Peyer's patch (tissue), 4 donors: Measurements from ENCODE around the gene ACSS1. TPM values are rescaled to one million over a fixed set of nuclear protein-coding genes. Genes with fewer than 3 reads are reported as not detected.
A peak's percentile ranks its signal among the peaks of the same experiment; 100 is the strongest.

Source experiments
- DNase-seq, 3 donors: peaks; one replicate each; pipeline ENCODE4 v3.0.0-alpha.2; 2017 to 2019
- H3K27ac ChIP-seq, 4 donors: fragments of 200-600 bp; sonication (generic); one replicate each; pipeline ENCODE4 v1.5.1; 2016 to 2019
- H3K27me3 ChIP-seq, 2 donors: fragments of 200-600 bp; sonication (generic); one replicate each; pipeline ENCODE4 v1.5.1; 2019
- H3K36me3 ChIP-seq, 3 donors: fragments of 200-600 bp; sonication (generic); one replicate each; pipeline ENCODE4 v1.5.1; 2016 to 2019
- H3K4me1 ChIP-seq, 4 donors: fragments of 200-600 bp; sonication (generic); one replicate each; pipeline ENCODE4 v1.5.1; 2016 to 2019
- H3K4me3 ChIP-seq, 4 donors: fragments of 200-600 bp; sonication (generic); 1 replicate in 3 of 4; 2 replicates in 1 of 4; pipeline ENCODE4 v1.5.1; 2016 to 2019; ENCODE audit warnings: mild to moderate bottlenecking in 1 of 4
- H3K9me3 ChIP-seq, 4 donors: fragments of 200-600 bp; sonication (generic); one replicate each; pipeline ENCODE4 v1.5.1; 2016 to 2019; ENCODE audit warnings: mild to moderate bottlenecking in 1 of 4
- POLR2A ChIP-seq, 2 donors: fragments of 450-650 bp; IDR thresholded peaks; one replicate each; pipeline ENCODE4 v1.5.1; 2017; ENCODE audit warnings: antibody characterized with exemption in 2 of 2, mild to moderate bottlenecking in 2 of 2, moderate library complexity in 2 of 2
- total RNA-seq, 4 donors: library from RNA; depleted of rRNA; stranded (reverse); fragments of >200 nt; gene quantifications; one replicate each; pipeline ENCODE4 v1.1.0, GENCODE V29; 2016
- TF ChIP-seq, protein P1 (sequence below), 6 experiments: fragments of 450-650 bp in 4 of 6; fragments of 200-600 bp in 2 of 6; sonication (generic) in 1 of 6; IDR thresholded peaks; one replicate each; pipeline ENCODE4 v1.5.1; 2017 to 2019; ENCODE audit warnings: antibody characterized with exemption in 6 of 6, mild to moderate bottlenecking in 3 of 6, moderate library complexity in 1 of 6

Gene ACSS1
- total RNA-seq, 4 donors from 2014 or later = 49.5 to 160 (median 134) TPM

DNA sequence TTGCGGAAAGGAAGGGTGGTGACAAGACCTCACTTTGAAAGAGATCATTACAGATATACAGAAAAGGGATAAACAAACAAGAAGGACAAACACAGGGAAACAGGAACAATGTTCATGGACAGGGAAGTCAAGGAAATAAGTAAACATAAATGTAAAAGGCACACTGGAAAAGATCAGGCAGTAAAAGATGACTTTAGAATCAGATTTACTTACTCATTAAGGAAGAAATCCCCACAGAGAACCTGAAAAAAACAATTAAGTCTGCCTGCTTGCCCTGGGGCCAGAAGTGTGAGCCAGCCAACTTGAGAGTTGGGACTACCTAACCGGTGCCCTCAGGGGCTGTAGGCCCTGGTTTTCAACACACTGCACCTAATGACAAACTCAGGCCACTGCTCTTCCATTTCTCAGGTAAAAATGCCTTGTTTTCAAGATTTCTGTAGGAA is 67.1 kb downstream of the ACSS1 start:
- H3K4me1 ChIP-seq = peaks cover 0 to 40% (median 5%) of the 10 kb centered on the region in 4 donors
- no peaks in the 10 kb centered on the region for H3K9me3 ChIP-seq
- H3K27me3 ChIP-seq = no peaks in the 10 kb centered on the region
- no peak overlapping the region for H3K27ac ChIP-seq
- no peaks in the 10 kb centered on the region for H3K36me3 ChIP-seq
- H3K4me3 ChIP-seq = peak overlapping the region in 1 of 4 donors; percentile 90
- DNase-seq = no peak
- TF ChIP-seq, protein P1, sequence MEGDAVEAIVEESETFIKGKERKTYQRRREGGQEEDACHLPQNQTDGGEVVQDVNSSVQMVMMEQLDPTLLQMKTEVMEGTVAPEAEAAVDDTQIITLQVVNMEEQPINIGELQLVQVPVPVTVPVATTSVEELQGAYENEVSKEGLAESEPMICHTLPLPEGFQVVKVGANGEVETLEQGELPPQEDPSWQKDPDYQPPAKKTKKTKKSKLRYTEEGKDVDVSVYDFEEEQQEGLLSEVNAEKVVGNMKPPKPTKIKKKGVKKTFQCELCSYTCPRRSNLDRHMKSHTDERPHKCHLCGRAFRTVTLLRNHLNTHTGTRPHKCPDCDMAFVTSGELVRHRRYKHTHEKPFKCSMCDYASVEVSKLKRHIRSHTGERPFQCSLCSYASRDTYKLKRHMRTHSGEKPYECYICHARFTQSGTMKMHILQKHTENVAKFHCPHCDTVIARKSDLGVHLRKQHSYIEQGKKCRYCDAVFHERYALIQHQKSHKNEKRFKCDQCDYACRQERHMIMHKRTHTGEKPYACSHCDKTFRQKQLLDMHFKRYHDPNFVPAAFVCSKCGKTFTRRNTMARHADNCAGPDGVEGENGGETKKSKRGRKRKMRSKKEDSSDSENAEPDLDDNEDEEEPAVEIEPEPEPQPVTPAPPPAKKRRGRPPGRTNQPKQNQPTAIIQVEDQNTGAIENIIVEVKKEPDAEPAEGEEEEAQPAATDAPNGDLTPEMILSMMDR (IDR thresholded peaks at IDR 0.05) = no peak
- no peak for TF ChIP-seq POLR2A (IDR thresholded peaks at IDR 0.05)

- Histone ChIP-seq H3K27ac (no peak overlapping the region), H3K4me1 (peaks cover 0 to 44% (median 5%) of the 10 kb centered on the region in 4 donors), H3K4me3 (no peak overlapping the region), H3K27me3 (no peaks in the 10 kb centered on the region), H3K36me3 (no peaks in the 10 kb centered on the region), H3K9me3 (no peaks in the 10 kb centered on the region)
- peak in 1 of 3 donors; percentile 1 for DNase-seq
- TF ChIP-seq, protein P1 (IDR thresholded peaks at IDR 0.05) = no peak
- no peak for TF ChIP-seq POLR2A (IDR thresholded peaks at IDR 0.05)
Measured at GRCh38 chr20:24989162-24989561, 68.8 kb downstream of the ACSS1 start.

DNA sequence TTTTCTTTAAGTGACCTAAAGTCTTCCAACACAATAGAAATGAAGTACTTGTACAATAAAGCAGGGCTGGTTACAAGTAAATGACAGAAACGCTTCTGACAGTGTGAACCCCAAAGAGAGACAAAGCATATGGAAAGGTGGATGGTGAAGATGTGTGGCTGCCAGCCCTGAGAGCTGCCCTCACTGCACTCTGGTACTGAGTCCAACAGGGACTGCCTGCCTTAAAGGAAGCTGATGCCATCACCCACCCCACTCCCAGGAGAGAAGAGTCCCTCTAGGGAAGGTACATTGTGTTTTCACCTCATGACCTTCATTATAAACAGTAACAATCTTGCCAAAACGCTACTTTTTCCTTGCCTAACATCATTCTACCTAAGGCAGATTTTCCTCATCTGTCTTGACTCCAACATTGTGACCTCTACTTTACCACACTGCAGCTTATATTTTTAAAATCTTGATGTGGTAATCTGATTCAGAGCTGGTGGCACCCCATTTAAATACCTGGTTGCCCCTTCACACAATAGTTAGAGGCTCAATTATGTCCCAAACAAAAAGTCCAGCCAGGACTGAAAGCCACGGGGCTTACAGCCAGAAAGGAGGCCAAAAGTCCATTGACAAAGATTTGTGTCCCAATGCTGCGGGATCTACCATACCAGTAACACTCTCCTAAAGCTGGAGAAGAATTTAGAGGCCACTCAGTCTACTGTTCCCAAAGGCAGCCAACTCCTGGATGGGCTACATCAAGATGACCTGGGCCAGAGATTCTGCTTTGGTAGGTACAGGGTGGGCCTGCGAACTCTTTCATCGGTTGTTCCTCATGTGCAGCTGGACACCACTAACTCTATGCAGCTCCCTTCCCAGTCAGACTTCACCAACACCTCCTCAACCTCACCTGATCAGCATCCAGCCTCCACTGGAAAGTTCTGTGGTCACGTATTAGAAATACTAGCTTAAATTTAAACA is 69.8 kb downstream of the ACSS1 start:
- no peaks in the 10 kb centered on the region for H3K27me3 ChIP-seq
- TF ChIP-seq, protein P1 (IDR thresholded peaks at IDR 0.05) = no peak
- no peak for TF ChIP-seq POLR2A (IDR thresholded peaks at IDR 0.05)
- peaks cover 0 to 3% (median 0%) of the 10 kb centered on the region in 3 donors for H3K36me3 ChIP-seq
- no peak overlapping the region for H3K4me3 ChIP-seq
- DNase-seq = peak in 1 of 3 donors; percentile 7
- H3K9me3 ChIP-seq = no peaks in the 10 kb centered on the region
- H3K27ac ChIP-seq = no peak overlapping the region
- H3K4me1 ChIP-seq = peaks cover 0 to 34% (median 4%) of the 10 kb centered on the region in 4 donors

- TF ChIP-seq, protein P1 (IDR thresholded peaks at IDR 0.05) = no peak
- no peak for TF ChIP-seq POLR2A (IDR thresholded peaks at IDR 0.05)
- no peak for DNase-seq
- peaks cover 0 to 32% (median 3%) of the 10 kb centered on the region in 4 donors for H3K4me1 ChIP-seq
Measured at GRCh38 chr20:24987244-24987643, 70.7 kb downstream of the ACSS1 start.

GRCh38 chr20:24986436-24987015 is 71.4 kb downstream of the ACSS1 start:
- H3K4me3 ChIP-seq = no peak overlapping the region
- no peak overlapping the region for H3K27ac ChIP-seq
- H3K36me3 ChIP-seq = peaks cover 0 to 17% (median 0%) of the 10 kb centered on the region in 3 donors
- no peaks in the 10 kb centered on the region for H3K27me3 ChIP-seq
- DNase-seq = no peak
- TF ChIP-seq POLR2A (IDR thresholded peaks at IDR 0.05) = no peak
- TF ChIP-seq, protein P1 (IDR thresholded peaks at IDR 0.05) = no peak
- H3K4me1 ChIP-seq = peaks cover 0 to 29% (median 1%) of the 10 kb centered on the region in 4 donors
- no peaks in the 10 kb centered on the region for H3K9me3 ChIP-seq

More at GRCh38 chr20:24987244-24987643, 70.7 kb downstream of the ACSS1 start:
- Histone ChIP-seq H3K9me3 (no peaks in the 10 kb centered on the region), H3K4me3 (no peak overlapping the region), H3K27ac (no peak overlapping the region), H3K36me3 (peaks cover 0 to 11% (median 0%) of the 10 kb centered on the region in 3 donors), H3K27me3 (no peaks in the 10 kb centered on the region)
